ENCODE data around the gene DYDC1.

GRCh38 chr10:80344276-80344675, 12.3 kb downstream of the DYDC1 start:
- TF ChIP-seq CTCF (IDR thresholded peaks at IDR 0.05; ENCODE audit: insufficient read depth, low read length) (no peak), POLR2AphosphoS5 (IDR thresholded peaks at IDR 0.05; ENCODE audit: low read depth) (no peak), REST (IDR thresholded peaks at IDR 0.05; ENCODE audit: insufficient replicate concordance, low read depth) (no peak), SPI1 (IDR thresholded peaks at IDR 0.05; ENCODE audit: borderline replicate concordance, low read depth) (no peak), GABPA (IDR thresholded peaks at IDR 0.05; ENCODE audit: low read depth) (no peak)
